K562 (cell line): ENCODE measurements around the gene RBSN. TPM values are rescaled to one million over a fixed set of nuclear protein-coding genes. Genes with fewer than 3 reads are reported as not detected.
A peak's percentile ranks its signal among the peaks of the same experiment; 100 is the strongest.

Experiments used
- ARID1B ChIP-seq: fragments of 450-650 bp; IDR thresholded peaks from 2 replicates; pipeline ENCODE4 v1.6.1; 2016; ENCODE audit warnings: antibody characterized with exemption, mild to moderate bottlenecking, inconsistent platforms
- CBFB ChIP-seq: sonication (generic); formaldehyde crosslinking; IDR thresholded peaks from 2 replicates; pipeline ENCODE4 v1.4.0; 2020; ENCODE audit warnings: mild to moderate bottlenecking, missing genetic modification reagents
- CTBP1 ChIP-seq: fragments of 450-650 bp; IDR thresholded peaks from 2 replicates; pipeline ENCODE4 v1.6.1; 2016; ENCODE audit warnings: borderline replicate concordance
- DDX20 ChIP-seq: fragments of 450-650 bp; IDR thresholded peaks from 2 replicates; pipeline ENCODE4 v1.6.1; 2016; ENCODE audit warnings: missing genetic modification characterization, low read depth, mild to moderate bottlenecking, missing compliant biosample characterization, moderate library complexity
- GTF2E2 ChIP-seq: fragments of 200-800 bp; sonication (Bioruptor generic); IDR thresholded peaks from 2 replicates; pipeline ENCODE4 v1.6.1; 2016; ENCODE audit warnings: missing genetic modification characterization, missing compliant biosample characterization
- HDAC6 ChIP-seq: IDR thresholded peaks from 2 replicates; pipeline ENCODE4 v1.6.1; 2012; ENCODE audit warnings: low read depth, mild to moderate bottlenecking, control low read depth, inconsistent platforms, low read length, moderate library complexity
- HNRNPL ChIP-seq: fragments of 200-400 bp; formaldehyde crosslinking; IDR thresholded peaks from 2 replicates; pipeline ENCODE4 v1.6.1; 2017; ENCODE audit warnings: low read depth, mild to moderate bottlenecking, low read length
- HOXB6 ChIP-seq: fragments of 250-450 bp; sonication (Bioruptor Pico); IDR thresholded peaks from 2 replicates; pipeline ENCODE4 v1.5.1; 2022; ENCODE audit warnings: mild to moderate bottlenecking, borderline replicate concordance
- MCM2 ChIP-seq: fragments of 450-650 bp; IDR thresholded peaks from 2 replicates; pipeline ENCODE4 v1.6.1; 2017; ENCODE audit warnings: low read depth, mild to moderate bottlenecking
- MCM7 ChIP-seq, 2 experiments: fragments of 450-650 bp; IDR thresholded peaks; 2 replicates each; pipeline ENCODE4 v1.6.1; 2016 to 2018
- NR2F6 ChIP-seq: fragments of 450-650 bp; formaldehyde crosslinking; IDR thresholded peaks from 2 replicates; pipeline ENCODE4 v1.4.0; 2020; ENCODE audit warnings: mild to moderate bottlenecking
- POLR2AphosphoS5 ChIP-seq: IDR thresholded peaks from 2 replicates; pipeline ENCODE4 v1.6.1; 2011; ENCODE audit warnings: mild to moderate bottlenecking, low read depth, low read length, moderate library complexity; ENCODE audit not compliant: control insufficient read depth, insufficient read depth
- POU5F1 ChIP-seq: fragments of 150-350 bp; IDR thresholded peaks from 2 replicates; pipeline ENCODE4 v1.6.1; 2014; ENCODE audit warnings: borderline replicate concordance, low read length, low read depth, mild to moderate bottlenecking; ENCODE audit not compliant: partially characterized antibody
- RFX1 ChIP-seq: fragments of 450-650 bp; IDR thresholded peaks from 2 replicates; pipeline ENCODE4 v1.6.1; 2016; ENCODE audit warnings: mild to moderate bottlenecking, moderate library complexity
- TCFL5 ChIP-seq: fragments of 250-450 bp; sonication (Bioruptor Pico); conservative IDR thresholded peaks from 2 replicates; pipeline ENCODE4 v1.6.1; 2021; ENCODE audit warnings: mild to moderate bottlenecking, moderate library complexity, matching md5 sums
- ZBTB5 ChIP-seq: fragments of 450-650 bp; IDR thresholded peaks from 2 replicates; pipeline ENCODE4 v1.6.1; 2017; ENCODE audit warnings: antibody characterized with exemption
- ZC3H8 ChIP-seq: fragments of 450-650 bp; IDR thresholded peaks from 2 replicates; pipeline ENCODE4 v1.6.1; 2017
- polyA plus RNA-seq, 8 experiments: library from polyadenylated mRNA; depleted of rRNA in 4 of 8; stranded (reverse) in 5 of 8; unstranded in 3 of 8; fragments of >200 nt; fragmentation: Nextera tagmentation in 2 of 8; fragmentation: Illumina TruSeq in 1 of 8; extraction: Ambion mirVana in 2 of 8; extraction: Trizol in 1 of 8; gene quantifications; 2 replicates each; pipeline versions ENCODE4 v1.2.1 to v1.2.3, GENCODE V29; 2011 to 2014; ENCODE audit warnings: inconsistent platforms in 1 of 8, missing spikeins in 1 of 8
- total RNA-seq, 7 experiments: library from RNA; depleted of rRNA in 6 of 7; stranded (reverse); fragments of >200 nt in 6 of 7; fragmentation: Illumina TruSeq in 2 of 7; extraction: Trizol in 2 of 7; gene quantifications; 2 replicates each; pipeline versions ENCODE4 v1.2.1 to v1.2.3, GENCODE V29; 2011 to 2021; ENCODE audit warnings: low replicate concordance in 1 of 7
- TF ChIP-seq, protein P1 (sequence below): IDR thresholded peaks from 2 replicates; pipeline ENCODE4 v1.6.1; 2011; ENCODE audit warnings: borderline replicate concordance, low read depth, mild to moderate bottlenecking, moderate library complexity, low read length; ENCODE audit not compliant: insufficient read depth, poor library complexity, severe bottlenecking
- TF ChIP-seq, protein P2 (sequence below): fragments of 450-650 bp; IDR thresholded peaks from 2 replicates; pipeline ENCODE4 v1.6.1; 2016; ENCODE audit warnings: antibody characterized with exemption
- TF ChIP-seq, protein P3 (sequence below): sonication (generic); formaldehyde crosslinking; IDR thresholded peaks from 2 replicates; pipeline ENCODE4 v1.8.0; 2022; ENCODE audit warnings: missing genetic modification reagents, mild to moderate bottlenecking, moderate library complexity, borderline replicate concordance

Gene RBSN
- total and polyA plus RNA-seq, 9 of the 15 experiments (the other 6 are each of a cell fraction or from before 2014, with no cell fraction given), result 2.9 to 19.6 (median 15.0) TPM

- TF ChIP-seq, protein P1, sequence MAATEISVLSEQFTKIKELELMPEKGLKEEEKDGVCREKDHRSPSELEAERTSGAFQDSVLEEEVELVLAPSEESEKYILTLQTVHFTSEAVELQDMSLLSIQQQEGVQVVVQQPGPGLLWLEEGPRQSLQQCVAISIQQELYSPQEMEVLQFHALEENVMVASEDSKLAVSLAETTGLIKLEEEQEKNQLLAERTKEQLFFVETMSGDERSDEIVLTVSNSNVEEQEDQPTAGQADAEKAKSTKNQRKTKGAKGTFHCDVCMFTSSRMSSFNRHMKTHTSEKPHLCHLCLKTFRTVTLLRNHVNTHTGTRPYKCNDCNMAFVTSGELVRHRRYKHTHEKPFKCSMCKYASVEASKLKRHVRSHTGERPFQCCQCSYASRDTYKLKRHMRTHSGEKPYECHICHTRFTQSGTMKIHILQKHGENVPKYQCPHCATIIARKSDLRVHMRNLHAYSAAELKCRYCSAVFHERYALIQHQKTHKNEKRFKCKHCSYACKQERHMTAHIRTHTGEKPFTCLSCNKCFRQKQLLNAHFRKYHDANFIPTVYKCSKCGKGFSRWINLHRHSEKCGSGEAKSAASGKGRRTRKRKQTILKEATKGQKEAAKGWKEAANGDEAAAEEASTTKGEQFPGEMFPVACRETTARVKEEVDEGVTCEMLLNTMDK, result peak; percentile 24
- no peak for TF ChIP-seq ZC3H8
- TF ChIP-seq, protein P2, sequence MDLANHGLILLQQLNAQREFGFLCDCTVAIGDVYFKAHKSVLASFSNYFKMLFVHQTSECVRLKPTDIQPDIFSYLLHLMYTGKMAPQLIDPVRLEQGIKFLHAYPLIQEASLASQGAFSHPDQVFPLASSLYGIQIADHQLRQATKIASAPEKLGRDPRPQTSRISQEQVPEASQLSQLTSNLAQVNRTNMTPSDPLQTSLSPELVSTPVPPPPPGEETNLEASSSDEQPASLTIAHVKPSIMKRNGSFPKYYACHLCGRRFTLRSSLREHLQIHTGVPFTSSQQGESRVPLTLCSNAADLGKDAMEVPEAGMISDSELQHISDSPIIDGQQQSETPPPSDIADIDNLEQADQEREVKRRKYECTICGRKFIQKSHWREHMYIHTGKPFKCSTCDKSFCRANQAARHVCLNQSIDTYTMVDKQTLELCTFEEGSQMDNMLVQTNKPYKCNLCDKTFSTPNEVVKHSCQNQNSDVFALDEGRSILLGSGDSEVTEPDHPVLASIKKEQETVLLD, result peak; percentile 56; the same call in 1 of the 2 replicates
- no peak for TF ChIP-seq RFX1
- TF ChIP-seq GTF2E2 (tag), result no peak
- TF ChIP-seq HOXB6 (CRISPR knock-in tag), result no peak
- TF ChIP-seq MCM2, result no peak
- TF ChIP-seq NR2F6, result no peak
- no peak for TF ChIP-seq MCM7 (IDR thresholded peaks at IDR 0.05)
- TF ChIP-seq TCFL5 (CRISPR knock-in tag), result no peak
- TF ChIP-seq POU5F1, result no peak
- no peak for TF ChIP-seq HDAC6
- 0 out of 2 replicates have a peak, but pooled peaks have one; percentile 31 for TF ChIP-seq DDX20 (tag)
- TF ChIP-seq CBFB (CRISPR knock-in tag), result peak; percentile 100
- TF ChIP-seq ARID1B, result peak; percentile 99
- peak; percentile 85; the same call in 1 of the 2 replicates for TF ChIP-seq CTBP1
- peak; percentile 100 for TF ChIP-seq POLR2AphosphoS5
- TF ChIP-seq HNRNPL, result no peak
- no peak for TF ChIP-seq ZBTB5
- TF ChIP-seq, protein P3, sequence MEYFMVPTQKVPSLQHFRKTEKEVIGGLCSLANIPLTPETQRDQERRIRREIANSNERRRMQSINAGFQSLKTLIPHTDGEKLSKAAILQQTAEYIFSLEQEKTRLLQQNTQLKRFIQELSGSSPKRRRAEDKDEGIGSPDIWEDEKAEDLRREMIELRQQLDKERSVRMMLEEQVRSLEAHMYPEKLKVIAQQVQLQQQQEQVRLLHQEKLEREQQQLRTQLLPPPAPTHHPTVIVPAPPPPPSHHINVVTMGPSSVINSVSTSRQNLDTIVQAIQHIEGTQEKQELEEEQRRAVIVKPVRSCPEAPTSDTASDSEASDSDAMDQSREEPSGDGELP (CRISPR knock-in tag), result peak; percentile 98
These were observed 46.4 kb downstream of the RBSN start (continued) for GRCh38 chr3:15052335-15053242.
